NT2/D1 (cell line): ENCODE results near the gene DSCAM.

Experiments used
- DNase-seq: peaks from one replicate; pipeline ENCODE4 v3.0.0-alpha.2; 2011; ENCODE audit warnings: low read depth, low spot score
- H3K27me3 ChIP-seq: 2 replicates; pipeline ENCODE4 v1.6.0; 2011; ENCODE audit warnings: mild to moderate bottlenecking; ENCODE audit not compliant: insufficient read length, insufficient read depth
- H3K36me3 ChIP-seq: 2 replicates; pipeline ENCODE4 v1.6.1; 2011; ENCODE audit warnings: mild to moderate bottlenecking, low read length, mixed read lengths; ENCODE audit not compliant: insufficient read depth, insufficient read length
- H3K4me1 ChIP-seq: 2 replicates; pipeline ENCODE4 v1.5.1; 2011; ENCODE audit not compliant: insufficient read depth, insufficient read length
- H3K4me3 ChIP-seq: 2 replicates; pipeline ENCODE4 v1.5.1; 2011; ENCODE audit warnings: low read depth; ENCODE audit not compliant: insufficient read length
- H3K9ac ChIP-seq: 2 replicates; pipeline ENCODE4 v1.6.0; 2011; ENCODE audit warnings: low read depth; ENCODE audit not compliant: insufficient read length
- H3K9me3 ChIP-seq: 2 replicates; pipeline ENCODE4 v1.5.1; 2011; ENCODE audit warnings: mild to moderate bottlenecking, low read length; ENCODE audit not compliant: insufficient read depth
- SUZ12 ChIP-seq: IDR thresholded peaks from 2 replicates; pipeline ENCODE4 v1.6.1; 2011; ENCODE audit not compliant: insufficient read length, insufficient read depth; ENCODE audit errors: extremely low read depth
- YY1 ChIP-seq: IDR thresholded peaks from 2 replicates; pipeline ENCODE4 v1.6.1; 2011; ENCODE audit not compliant: insufficient read length, insufficient read depth
- ZNF274 ChIP-seq: IDR thresholded peaks from 2 replicates; pipeline ENCODE4 v1.6.1; 2011; ENCODE audit warnings: mild to moderate bottlenecking, low read depth, low read length

Gene DSCAM

DNA sequence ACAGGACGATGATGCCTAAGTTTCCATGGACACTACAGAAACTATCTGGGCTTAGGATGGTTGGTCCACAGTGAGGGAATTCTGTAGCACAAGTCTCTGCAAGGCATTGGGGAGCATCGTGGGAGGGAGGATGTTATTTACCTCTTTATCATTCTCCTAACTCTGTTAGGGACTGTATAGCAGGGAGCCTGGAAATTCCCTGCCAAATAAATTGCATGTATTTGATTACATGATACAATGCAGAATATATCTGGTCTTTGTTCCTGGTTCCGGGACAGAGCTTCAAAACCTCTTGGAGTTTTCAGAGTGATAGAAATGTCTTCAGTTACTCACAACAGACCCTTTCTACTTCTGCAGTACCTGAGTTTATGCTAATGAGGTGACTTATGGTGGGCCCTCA lies 593.8 kb downstream of the DSCAM start:
- Histone ChIP-seq H3K4me3 (no peak overlapping the region), H3K9me3 (peaks cover 21% of the 10 kb centered on the region), H3K4me1 (no peaks in the 10 kb centered on the region), H3K36me3 (no peaks in the 10 kb centered on the region), H3K27me3 (no peaks in the 10 kb centered on the region), H3K9ac (no peak overlapping the region)
- DNase-seq = no peak
- TF ChIP-seq SUZ12 = no peak
- no peak for TF ChIP-seq YY1
- no peak for TF ChIP-seq ZNF274

DNA sequence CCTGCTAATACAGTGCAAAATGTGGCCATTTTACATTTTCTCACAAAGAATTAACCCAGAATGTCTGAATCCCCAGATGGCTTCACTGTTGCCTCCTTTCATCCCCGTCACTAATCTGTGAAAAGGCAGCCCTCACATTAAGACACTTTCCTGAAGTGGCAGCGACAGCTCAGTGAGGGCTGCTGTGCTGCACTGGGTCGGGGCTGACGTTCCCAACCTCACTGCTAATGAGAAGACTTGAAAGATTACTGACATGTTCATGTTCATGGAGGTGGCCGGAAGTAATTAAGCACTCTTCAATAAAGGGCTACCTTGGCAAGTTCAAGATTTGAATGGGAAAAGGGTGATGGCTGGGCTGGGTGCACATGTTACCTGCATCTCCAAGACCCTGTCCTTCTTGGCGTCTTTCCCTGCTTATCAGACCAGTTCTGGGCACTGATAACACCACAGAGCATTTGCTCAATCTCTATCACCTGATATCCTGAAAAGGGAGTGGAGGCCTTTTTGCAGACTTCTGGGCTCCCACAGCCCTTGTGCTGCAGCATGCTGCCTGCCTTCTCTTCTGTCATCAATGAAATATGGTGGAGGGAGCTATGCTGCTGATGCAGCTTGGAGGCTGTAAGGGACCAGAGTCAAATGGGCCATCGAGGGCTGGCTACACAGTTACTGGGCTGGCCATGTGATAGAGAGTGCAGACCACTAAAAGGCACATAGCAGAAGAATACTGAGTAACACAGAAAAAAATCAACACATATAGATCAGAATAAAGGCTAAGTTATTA lies 596.3 kb downstream of the DSCAM start:
- H3K9ac ChIP-seq = no peak overlapping the region
- no peak overlapping the region for H3K4me3 ChIP-seq
- no peaks in the 10 kb centered on the region for H3K27me3 ChIP-seq
- TF ChIP-seq ZNF274 = no peak
- no peak for TF ChIP-seq YY1
- TF ChIP-seq SUZ12 = no peak
- H3K36me3 ChIP-seq = no peaks in the 10 kb centered on the region
- no peaks in the 10 kb centered on the region for H3K4me1 ChIP-seq
- DNase-seq = no peak
- peaks cover 30% of the 10 kb centered on the region for H3K9me3 ChIP-seq

DNA sequence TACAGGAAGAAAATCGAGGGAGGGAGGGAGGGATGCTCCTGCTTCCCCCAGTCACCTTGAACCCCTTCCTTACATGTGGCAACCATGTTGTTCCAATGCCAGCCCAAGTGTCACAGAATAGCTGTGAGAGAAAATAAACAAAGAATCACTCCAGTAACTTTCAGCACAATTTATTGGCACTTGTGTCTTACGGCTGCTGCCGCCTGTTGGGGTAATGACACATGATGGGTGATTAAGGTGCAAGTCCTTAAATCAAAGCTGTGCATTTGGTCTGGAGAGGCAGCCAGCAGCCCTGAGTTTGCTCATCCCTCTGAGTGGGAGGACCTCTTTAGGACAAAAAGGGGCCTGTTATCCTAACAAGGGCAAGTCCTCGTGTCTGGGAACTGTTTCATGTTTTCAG lies 602.0 kb downstream of the DSCAM start:
- Histone ChIP-seq H3K9ac (no peak overlapping the region), H3K4me3 (no peak overlapping the region), H3K27me3 (no peaks in the 10 kb centered on the region), H3K4me1 (no peaks in the 10 kb centered on the region), H3K9me3 (peaks cover 18% of the 10 kb centered on the region; the same call in 1 of the 2 replicates), H3K36me3 (no peaks in the 10 kb centered on the region)
- DNase-seq = no peak
- TF ChIP-seq SUZ12 (no peak), ZNF274 (no peak), YY1 (no peak)

DNA sequence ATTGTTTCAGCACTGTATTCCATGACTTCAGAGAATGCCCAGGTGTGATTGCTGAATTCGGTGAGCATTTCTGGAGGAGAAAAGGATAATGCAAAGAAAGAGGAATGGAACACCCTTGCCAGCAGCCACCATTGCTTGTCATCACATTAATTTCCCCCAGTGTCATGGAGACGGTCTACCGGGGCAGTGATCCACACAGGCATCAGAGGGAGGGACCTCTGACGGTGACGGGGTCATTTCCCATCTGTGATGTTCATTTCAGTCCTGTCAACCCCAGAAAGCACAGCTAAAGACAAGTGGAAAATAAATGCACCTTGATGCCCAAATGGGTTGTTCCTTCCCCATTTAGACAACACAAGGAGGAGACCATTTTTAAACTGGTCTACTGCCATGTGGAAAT lies 603.3 kb downstream of the DSCAM start:
- no peaks in the 10 kb centered on the region for H3K4me1 ChIP-seq
- H3K36me3 ChIP-seq = no peaks in the 10 kb centered on the region
- no peak overlapping the region for H3K4me3 ChIP-seq
- no peak for DNase-seq
- H3K9ac ChIP-seq = no peak overlapping the region
- no peaks in the 10 kb centered on the region for H3K27me3 ChIP-seq
- H3K9me3 ChIP-seq = peaks cover 14% of the 10 kb centered on the region; the same call in 1 of the 2 replicates
- no peak for TF ChIP-seq ZNF274
- TF ChIP-seq SUZ12 = no peak
- no peak for TF ChIP-seq YY1

DNA sequence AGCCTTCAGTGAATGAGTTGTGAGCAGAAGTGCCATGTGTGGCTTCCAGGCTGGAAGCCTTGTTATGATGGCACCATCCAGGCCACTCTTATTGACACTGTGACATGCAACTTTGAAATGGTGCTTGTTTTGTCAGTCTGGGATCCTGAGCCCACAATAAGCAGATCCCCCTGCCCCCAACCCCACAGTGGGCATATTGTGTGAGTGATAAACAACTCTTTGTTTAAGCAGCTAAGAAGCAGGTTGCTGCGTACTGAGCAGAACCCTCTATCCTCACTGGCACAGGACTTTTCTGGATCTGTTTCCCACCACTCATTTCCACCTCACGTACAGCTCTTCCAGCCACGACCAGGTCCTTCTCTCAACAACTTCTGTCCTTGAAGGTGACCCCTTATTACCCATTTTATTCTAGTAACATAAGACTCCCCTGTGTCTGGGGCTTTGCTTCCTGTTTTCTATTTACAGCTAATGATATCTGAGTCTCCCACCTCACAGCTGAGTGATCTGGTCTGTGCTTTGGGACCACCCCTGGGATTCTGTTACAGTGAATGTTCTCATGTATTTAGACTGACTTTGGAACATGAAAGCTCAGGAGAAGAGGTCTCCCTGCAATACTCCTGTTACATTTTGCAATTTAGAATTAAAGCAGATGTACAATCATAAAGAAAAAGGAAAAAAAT lies 604.2 kb downstream of the DSCAM start:
- Histone ChIP-seq H3K9me3 (peaks cover 5% of the 10 kb centered on the region; the same call in 1 of the 2 replicates), H3K27me3 (no peaks in the 10 kb centered on the region), H3K36me3 (no peaks in the 10 kb centered on the region), H3K4me3 (no peak overlapping the region), H3K4me1 (no peaks in the 10 kb centered on the region), H3K9ac (no peak overlapping the region)
- TF ChIP-seq ZNF274 = no peak
- no peak for TF ChIP-seq SUZ12
- DNase-seq = no peak

DNA sequence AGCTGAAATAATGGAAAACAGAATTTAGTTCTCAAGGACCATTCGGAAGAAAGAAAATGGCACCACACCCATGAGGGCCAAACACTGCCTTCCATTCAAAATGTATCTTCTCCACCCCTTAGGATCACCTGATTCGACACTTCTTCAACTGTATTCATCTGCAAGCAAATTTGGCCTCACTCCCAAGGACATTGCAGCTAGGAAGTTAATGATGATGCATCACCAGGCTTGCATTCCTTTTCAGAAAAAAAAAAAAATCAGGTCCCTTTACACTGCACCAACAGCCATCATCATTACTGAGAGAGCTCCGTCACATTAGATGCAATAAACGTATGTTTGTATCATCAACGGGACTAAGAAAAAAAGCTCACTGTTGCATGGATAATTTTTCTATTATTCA lies 611.4 kb downstream of the DSCAM start:
- H3K4me1 ChIP-seq = no peaks in the 10 kb centered on the region
- H3K36me3 ChIP-seq = no peaks in the 10 kb centered on the region
- TF ChIP-seq YY1 (no peak), SUZ12 (no peak), ZNF274 (no peak)
- DNase-seq = no peak
- H3K9ac ChIP-seq = no peak overlapping the region
- no peak overlapping the region for H3K4me3 ChIP-seq
- no peaks in the 10 kb centered on the region for H3K27me3 ChIP-seq
- no peaks in the 10 kb centered on the region for H3K9me3 ChIP-seq

DNA sequence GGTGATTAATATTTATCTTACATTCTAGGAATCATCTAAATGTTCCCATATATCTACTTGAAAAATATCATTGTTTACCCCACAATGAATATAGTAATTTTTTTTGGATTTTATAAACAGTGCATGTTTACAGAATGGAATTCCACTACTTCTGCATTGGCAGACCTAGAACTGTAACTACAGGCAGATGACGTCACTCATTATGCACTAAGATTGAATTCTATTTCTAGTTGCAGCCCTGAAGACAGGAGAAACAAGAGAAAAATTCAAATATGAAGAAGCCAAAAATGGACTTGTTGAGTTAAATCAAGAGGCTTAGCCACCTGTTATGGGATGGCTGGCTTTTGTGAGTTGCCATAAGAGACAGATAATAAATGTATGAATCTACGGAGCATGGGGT lies 615.0 kb downstream of the DSCAM start:
- H3K27me3 ChIP-seq = no peaks in the 10 kb centered on the region
- H3K9me3 ChIP-seq = no peaks in the 10 kb centered on the region
- no peak overlapping the region for H3K4me3 ChIP-seq
- H3K9ac ChIP-seq = no peak overlapping the region
- H3K4me1 ChIP-seq = no peaks in the 10 kb centered on the region
- no peak for DNase-seq
- no peak for TF ChIP-seq SUZ12
- H3K36me3 ChIP-seq = no peaks in the 10 kb centered on the region
